Measurements from ENCODE around the gene ASPM.
"Not testable (repeated sequence)": the region's sequence is repeated elsewhere in the genome, so short reads cannot be mapped to it uniquely, and the experiment has no call there.

ASPM gene

GRCh38 chr1:197036861-197037260, 109.6 kb downstream of the ASPM start:
- Histone ChIP-seq H3K36me3 (no peaks in the 10 kb centered on the region), H3K4me3 (no peak overlapping the region), H3K27me3 (no peaks in the 10 kb centered on the region), H3K4me1 (no peaks in the 10 kb centered on the region), H3K9me3 (no peaks in the 10 kb centered on the region), H3K27ac (no peak overlapping the region)
- intact Hi-C loops (cut with DNase I; ENCODE audit: low total_unique reads), result no loop called here
- no peak for TF ChIP-seq CTCF (IDR thresholded peaks at IDR 0.05)
- no peak for DNase-seq

DNA sequence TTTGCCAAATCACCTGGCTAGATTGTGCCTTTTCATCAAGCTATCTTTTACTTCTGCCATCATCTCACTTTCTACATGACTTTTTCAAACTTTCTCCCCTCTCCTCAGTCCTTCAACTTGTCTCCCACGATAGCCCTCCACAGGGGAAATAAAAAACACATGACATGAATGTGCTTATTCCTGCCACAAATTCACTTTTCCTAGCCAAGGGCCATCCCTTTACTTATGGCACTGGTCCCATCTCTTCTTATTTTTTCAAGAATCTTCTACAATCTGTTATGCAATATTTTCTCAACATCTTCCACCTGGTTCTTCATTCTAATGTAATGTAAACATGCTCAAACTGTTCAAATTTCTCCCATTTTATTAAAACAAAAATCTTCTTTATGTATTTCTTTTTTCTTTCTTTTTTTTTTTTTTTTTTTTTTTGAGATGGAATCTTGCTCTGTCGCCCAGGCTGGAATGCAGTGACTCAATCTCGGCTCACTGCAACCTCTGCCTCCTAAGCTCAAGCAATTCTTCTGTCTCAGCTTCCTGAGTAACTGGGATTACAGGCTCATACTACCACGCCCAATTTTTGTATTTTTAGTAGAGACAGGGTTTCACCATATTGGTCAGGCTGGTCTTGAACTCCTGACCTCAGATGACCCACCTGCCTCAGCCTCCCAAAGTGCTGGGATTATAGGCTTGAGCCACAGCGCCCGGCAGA, 111.7 kb downstream of the ASPM start:
- intact Hi-C loops (cut with DNase I; ENCODE audit: low total_unique reads); H3K36me3 ChIP-seq; H3K9me3 ChIP-seq; H3K4me1 ChIP-seq; DNase-seq; H3K27me3 ChIP-seq; H3K27ac ChIP-seq; H3K4me3 ChIP-seq: not testable (repeated sequence)

All from tibial artery (tissue), 4 donors.